Spinal cord (tissue), 10 donors: Measurements from ENCODE around the gene MAPK8IP2. TPM values are rescaled to one million over a fixed set of nuclear protein-coding genes. Genes with fewer than 3 reads are reported as not detected.

Experiments used
- DNase-seq, 6 donors: peaks; one replicate each; pipeline versions ENCODE4 v3.0.0 to v3.0.0-alpha.2; 2013 to 2015; ENCODE audit warnings: low spot score in 6 of 6, low read depth in 4 of 6
- H3K27ac ChIP-seq: one replicate; pipeline ENCODE4 v1.5.1; 2013; ENCODE audit warnings: low read depth, low read length, control low read depth
- H3K27me3 ChIP-seq: one replicate; pipeline ENCODE4 v1.6.1; 2013; ENCODE audit warnings: low read length; ENCODE audit not compliant: control insufficient read depth, insufficient read depth
- H3K36me3 ChIP-seq: one replicate; pipeline ENCODE4 v1.6.1; 2013; ENCODE audit warnings: low read length; ENCODE audit not compliant: control insufficient read depth, insufficient read depth
- H3K4me1 ChIP-seq: one replicate; pipeline ENCODE4 v1.6.1; 2013; ENCODE audit warnings: low read length; ENCODE audit not compliant: control insufficient read depth, insufficient read depth
- H3K4me3 ChIP-seq: one replicate; pipeline ENCODE4 v1.5.1; 2013; ENCODE audit warnings: low read depth, low read length, control low read depth
- H3K9me3 ChIP-seq: one replicate; pipeline ENCODE4 v1.6.1; 2013; ENCODE audit warnings: low read length; ENCODE audit not compliant: control insufficient read depth, insufficient read depth
- WGBS: methylation state at CpG from one replicate; pipeline ENCODE4 v1.1.5; 2013; ENCODE audit warnings: missing lambda C conversion rate; ENCODE audit not compliant: insufficient coverage; 5-methylcytosine and 5-hydroxymethylcytosine counted together
- polyA plus RNA-seq, 2 donors: library from polyadenylated mRNA; unstranded; fragments of 120-200 nt; gene quantifications; one replicate each; pipeline ENCODE4 v1.2.1, GENCODE V29; 2013; ENCODE audit not compliant: insufficient read length in 2 of 2
- total RNA-seq, 2 donors: library from RNA; depleted of rRNA in 1 of 2; stranded (reverse); fragments of 120-200 nt in 1 of 2; fragments of >200 nt in 1 of 2; gene quantifications; one replicate each; pipeline versions ENCODE4 v1.2.3 to v1.2.4, GENCODE V29; 2013 to 2014
- donor health status: healthy.

The MAPK8IP2 gene
- total and polyA plus RNA-seq, 4 donors = 19.8 to 109 (median 73.1) TPM

- no peak for DNase-seq
- H3K27me3 ChIP-seq = no peaks in the 10 kb centered on the region
- WGBS = 90% methylated on average over 10 of the region's 11 CpGs
- H3K4me3 ChIP-seq = no peak overlapping the region
- H3K9me3 ChIP-seq = no peaks in the 10 kb centered on the region
- peaks cover 85% of the 10 kb centered on the region for H3K36me3 ChIP-seq
- H3K4me1 ChIP-seq = peaks cover 30% of the 10 kb centered on the region
- no peak overlapping the region for H3K27ac ChIP-seq
These were observed 26.2 kb upstream of the MAPK8IP2 start for GRCh38 chr22:50574383-50574755.

DNA sequence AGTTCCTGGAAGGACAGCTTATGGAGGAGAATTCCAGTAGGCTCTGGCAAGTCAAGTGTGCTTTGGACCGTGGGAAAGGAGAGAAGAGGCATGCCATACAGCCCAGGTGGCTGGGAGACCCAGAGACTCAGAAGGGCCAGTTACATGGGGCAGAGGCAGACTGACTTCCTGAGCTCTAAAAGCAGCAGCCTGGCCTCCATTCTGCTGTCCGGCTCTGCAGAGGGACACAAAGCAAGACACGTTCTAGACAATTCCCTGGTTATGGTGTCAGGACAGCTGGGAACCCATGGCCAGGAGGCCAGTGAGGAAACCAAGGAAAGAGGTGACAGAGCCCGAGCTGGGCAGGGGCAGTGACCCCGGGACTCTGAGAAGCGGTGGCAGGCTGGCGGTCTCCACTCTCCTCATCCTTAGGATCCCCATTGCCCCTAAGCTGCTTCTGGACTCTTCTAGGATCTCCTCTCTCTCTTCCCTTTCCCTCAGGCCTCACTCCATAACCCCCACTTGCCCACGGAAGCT lies 25.1 kb upstream of the MAPK8IP2 start:
- WGBS = 86% methylated on average over 7 of the region's 8 CpGs
- Histone ChIP-seq H3K4me3 (no peak overlapping the region), H3K4me1 (peaks cover 32% of the 10 kb centered on the region), H3K27ac (no peak overlapping the region), H3K27me3 (no peaks in the 10 kb centered on the region), H3K9me3 (no peaks in the 10 kb centered on the region), H3K36me3 (peaks cover 84% of the 10 kb centered on the region)
- DNase-seq = no peak

GRCh38 chr22:50576070-50576469 lies 24.5 kb upstream of the MAPK8IP2 start:
- Histone ChIP-seq H3K4me3 (no peak overlapping the region), H3K9me3 (no peaks in the 10 kb centered on the region), H3K27me3 (no peaks in the 10 kb centered on the region), H3K27ac (no peak overlapping the region), H3K36me3 (peaks cover 83% of the 10 kb centered on the region), H3K4me1 (peaks cover 34% of the 10 kb centered on the region)
- WGBS = 24% methylated on average over 3 of the region's 5 CpGs
- peak in 2 of 6 donors; percentile 35 to 38 for DNase-seq

DNA sequence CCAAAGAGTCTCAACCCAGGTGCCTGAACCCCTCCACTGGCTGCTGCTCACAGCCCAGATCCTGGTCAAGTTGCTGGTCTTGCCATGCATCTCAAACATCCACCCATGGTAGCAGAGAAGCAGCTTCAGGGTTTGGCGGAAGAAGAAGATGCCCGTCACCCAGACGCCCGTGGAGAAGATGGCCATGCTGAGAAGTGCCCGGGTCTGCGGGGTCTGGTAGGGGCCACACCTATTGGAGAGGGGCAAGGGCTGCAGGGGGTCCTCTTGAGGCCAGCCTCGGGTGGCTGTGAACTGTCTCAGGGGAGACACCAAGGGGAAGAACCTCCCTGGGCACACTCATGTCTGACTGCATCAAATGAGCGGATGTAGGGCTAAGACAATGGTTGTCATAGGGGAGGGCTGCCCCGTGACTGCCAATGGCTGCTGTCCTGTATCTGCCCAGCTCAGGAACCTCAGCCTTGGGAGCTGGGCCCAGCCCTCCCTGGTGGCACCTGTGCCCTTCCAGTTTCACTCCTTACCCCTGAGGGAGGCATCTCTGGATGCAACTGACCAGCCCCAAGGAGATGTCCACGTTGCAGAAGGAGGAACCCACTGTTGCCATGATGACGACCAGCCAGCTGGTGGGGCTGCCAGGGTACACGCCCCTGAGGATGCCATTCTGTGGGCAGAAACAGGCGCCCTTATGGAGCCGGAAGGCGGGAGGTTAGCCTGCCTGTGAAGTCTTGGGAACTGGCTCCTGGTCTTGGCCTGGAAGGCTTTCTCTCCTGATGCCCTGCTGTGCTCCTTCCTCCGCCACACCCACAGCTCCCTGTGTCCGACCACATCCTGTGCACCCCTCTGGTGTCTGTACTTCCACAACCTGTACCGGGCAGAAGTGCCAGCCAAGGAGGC lies 23.5 kb upstream of the MAPK8IP2 start:
- WGBS = 69% methylated on average over 16 of the region's 18 CpGs
- no peak for DNase-seq
- H3K27ac ChIP-seq = no peak overlapping the region

GRCh38 chr22:50577697-50577986 lies 23.0 kb upstream of the MAPK8IP2 start:
- no peak for DNase-seq
- no peak overlapping the region for H3K4me3 ChIP-seq
- H3K4me1 ChIP-seq = peaks cover 45% of the 10 kb centered on the region
- no peak overlapping the region for H3K27ac ChIP-seq
- peaks cover 76% of the 10 kb centered on the region for H3K36me3 ChIP-seq
- H3K9me3 ChIP-seq = no peaks in the 10 kb centered on the region
- H3K27me3 ChIP-seq = no peaks in the 10 kb centered on the region
- WGBS = 34% methylated on average over 23 of the region's 23 CpGs

More for the DNA sequence above, 23.5 kb upstream of the MAPK8IP2 start:
- peaks cover 81% of the 10 kb centered on the region for H3K36me3 ChIP-seq
- H3K4me1 ChIP-seq = peaks cover 44% of the 10 kb centered on the region
- H3K9me3 ChIP-seq = no peaks in the 10 kb centered on the region
- no peaks in the 10 kb centered on the region for H3K27me3 ChIP-seq
- no peak overlapping the region for H3K4me3 ChIP-seq

DNA sequence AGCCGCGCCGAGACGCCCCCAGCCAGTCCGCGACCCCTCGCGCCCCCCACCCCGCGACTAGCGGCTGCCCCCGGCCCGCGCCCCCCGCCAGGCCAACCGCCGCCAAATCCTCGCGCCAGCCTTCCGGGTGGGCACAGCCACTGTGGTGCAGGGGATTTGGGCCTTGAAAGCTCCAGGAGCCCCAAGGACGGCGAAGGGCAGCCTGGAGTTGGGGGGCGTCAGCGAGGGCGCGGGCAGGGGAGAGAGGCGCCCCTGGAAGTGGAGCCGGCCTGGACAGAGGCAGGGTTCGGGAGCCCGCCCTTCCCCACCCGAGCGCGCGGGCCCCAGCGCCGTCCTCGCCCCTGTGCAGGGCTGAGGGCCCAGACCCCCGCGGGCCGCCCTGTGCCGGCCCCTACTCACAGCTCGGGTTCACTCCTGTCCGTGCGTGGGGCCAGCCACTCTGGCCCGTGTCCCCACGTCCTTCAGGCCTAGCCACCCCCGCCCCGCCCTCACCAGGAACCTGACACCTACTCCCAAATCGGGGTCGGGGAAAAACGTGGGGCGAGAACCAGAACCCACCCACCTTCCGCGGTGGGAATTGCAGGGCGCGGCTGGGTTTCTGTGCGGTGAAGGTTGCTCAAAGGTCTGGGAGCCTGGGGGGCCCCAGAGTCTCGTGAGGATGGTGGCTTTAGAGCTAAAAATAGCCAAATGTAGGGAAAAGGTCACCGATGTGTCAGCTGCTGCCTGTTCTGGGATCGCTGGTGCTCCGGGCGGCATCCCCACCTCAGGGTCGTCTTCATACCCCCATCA lies 22.4 kb upstream of the MAPK8IP2 start, which contains the start of gene CPT1B:
CPT1B (minus strand) TSS at position 441 of the 789 bp plus-strand sequence. CDS start 512 bp downstream, outside the sequence.
- H3K27me3 ChIP-seq = no peaks in the 10 kb centered on the region
- peaks cover 70% of the 10 kb centered on the region for H3K36me3 ChIP-seq
- no peaks in the 10 kb centered on the region for H3K9me3 ChIP-seq
- peaks cover 44% of the 10 kb centered on the region for H3K4me1 ChIP-seq
- 12% methylated on average over 47 of the region's 63 CpGs for WGBS
- DNase-seq = no peak
- H3K4me3 ChIP-seq = no peak within 1 kb of the TSS
- no peak within 1 kb of the TSS for H3K27ac ChIP-seq

DNA sequence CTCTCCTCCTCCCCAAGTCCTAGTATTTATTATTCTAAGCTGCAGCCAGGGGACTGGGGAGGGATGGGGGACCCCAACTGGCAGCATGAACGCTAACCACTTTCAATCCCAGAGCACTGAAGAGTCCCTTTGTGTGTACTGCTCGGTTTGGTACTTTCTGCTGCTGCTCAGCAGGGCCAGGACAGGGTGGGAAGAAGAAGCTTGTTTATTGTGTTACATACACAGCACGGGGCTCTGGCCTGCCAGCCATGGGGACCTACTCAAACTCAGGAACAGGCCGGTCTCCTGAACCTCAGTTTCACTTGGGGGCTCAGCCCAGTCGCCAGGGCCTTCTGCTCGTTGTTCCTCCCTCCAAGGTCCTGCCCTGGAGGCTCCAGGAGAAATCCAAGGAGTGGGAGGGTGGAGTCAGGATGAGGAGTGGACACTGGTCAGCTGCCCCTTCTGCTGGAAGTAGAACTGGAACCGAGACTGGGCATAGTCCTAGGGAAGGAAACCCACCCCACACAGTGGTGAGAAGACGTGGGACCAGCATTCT lies 21.8 kb upstream of the MAPK8IP2 start:
- Histone ChIP-seq H3K4me3 (no peak overlapping the region), H3K4me1 (peaks cover 44% of the 10 kb centered on the region), H3K27me3 (no peaks in the 10 kb centered on the region), H3K36me3 (peaks cover 64% of the 10 kb centered on the region), H3K27ac (no peak overlapping the region), H3K9me3 (no peaks in the 10 kb centered on the region)
- DNase-seq = no peak
- 66% methylated on average over 5 of the region's 8 CpGs for WGBS

DNA sequence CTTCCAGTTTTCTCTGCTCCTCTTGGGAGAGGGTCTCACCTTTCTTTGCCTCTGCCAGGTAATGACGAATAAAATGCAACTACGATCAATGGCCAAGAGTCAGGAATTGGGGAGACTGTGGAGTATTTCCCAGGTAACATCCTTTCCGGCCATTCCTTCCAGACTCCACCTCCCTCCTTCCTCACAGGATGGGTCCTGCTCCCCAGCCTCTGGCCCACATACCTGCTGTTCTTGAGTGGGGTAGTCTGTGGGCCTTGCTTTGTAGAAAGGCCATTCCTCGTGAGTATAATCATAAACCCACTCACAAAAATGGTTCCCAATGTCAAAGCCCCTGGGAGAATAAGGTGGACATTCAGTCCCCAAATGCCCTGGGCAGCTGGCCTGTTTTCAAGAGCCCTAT lies 20.8 kb upstream of the MAPK8IP2 start:
- no peak for DNase-seq
- Histone ChIP-seq H3K9me3 (no peaks in the 10 kb centered on the region), H3K4me3 (no peak overlapping the region), H3K36me3 (peaks cover 59% of the 10 kb centered on the region), H3K27ac (no peak overlapping the region), H3K4me1 (peaks cover 39% of the 10 kb centered on the region), H3K27me3 (no peaks in the 10 kb centered on the region)
- 100% methylated on average over 1 of the region's 4 CpGs for WGBS

DNA sequence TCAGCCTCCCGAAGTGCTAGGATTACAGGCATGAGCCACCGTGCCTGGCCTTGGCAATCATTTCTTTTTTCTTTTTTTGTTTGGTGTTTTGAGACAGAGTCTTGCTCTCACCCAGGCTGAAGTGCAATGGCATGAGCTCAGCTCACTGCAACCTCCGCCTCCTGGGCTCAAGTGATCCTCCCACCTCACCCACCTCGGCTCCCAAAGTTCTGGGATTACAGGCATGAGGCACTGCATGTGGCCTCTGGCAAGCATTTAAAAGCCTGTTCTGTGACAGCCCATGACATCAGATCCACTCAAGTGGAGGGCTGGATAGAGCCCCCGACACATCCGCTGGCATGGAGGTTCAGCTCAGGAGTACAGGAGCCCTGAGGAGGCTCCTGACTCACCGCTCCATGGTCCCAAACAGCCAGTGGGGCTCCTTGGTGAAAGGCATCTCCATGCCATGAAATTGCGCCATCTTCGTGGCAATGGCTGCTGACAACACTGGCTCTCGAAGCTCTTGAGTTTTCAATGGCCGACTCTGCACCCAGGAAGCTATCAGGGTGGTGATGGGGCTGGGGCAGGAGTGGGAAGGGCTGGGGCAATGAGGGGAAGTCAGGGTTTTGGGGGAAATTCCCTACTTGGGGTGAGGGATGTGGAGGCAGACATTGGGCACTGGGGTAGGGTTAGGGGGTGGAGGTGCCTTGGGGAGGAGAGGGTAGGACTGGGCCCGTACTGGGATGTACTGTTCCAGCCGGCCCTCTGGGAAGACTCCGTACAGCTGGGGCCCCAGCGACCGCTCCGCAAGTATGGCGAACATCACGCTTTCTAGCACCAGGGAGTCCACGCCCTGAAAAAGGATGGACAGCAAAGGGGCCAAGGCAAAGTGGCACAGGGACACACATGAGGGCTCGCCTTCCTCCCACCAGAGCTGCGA lies 19.3 kb upstream of the MAPK8IP2 start:
- Histone ChIP-seq H3K4me3 (peak overlapping the region; percentile 89), H3K27me3 (no peaks in the 10 kb centered on the region), H3K4me1 (peaks cover 39% of the 10 kb centered on the region), H3K27ac (no peak overlapping the region), H3K9me3 (no peaks in the 10 kb centered on the region), H3K36me3 (peaks cover 49% of the 10 kb centered on the region)
- WGBS = 92% methylated on average over 21 of the region's 22 CpGs
- no peak for DNase-seq
